ENCODE results near the gene ERC2.

Gene ERC2

GRCh38 chr3:55646121-55646520, 822.1 kb downstream of the ERC2 start:
- no peak for DNase-seq (ENCODE audit: low spot score)

- no peak for DNase-seq (ENCODE audit: low spot score)
Observed at GRCh38 chr3:55645422-55645821, 822.8 kb downstream of the ERC2 start.

DNA sequence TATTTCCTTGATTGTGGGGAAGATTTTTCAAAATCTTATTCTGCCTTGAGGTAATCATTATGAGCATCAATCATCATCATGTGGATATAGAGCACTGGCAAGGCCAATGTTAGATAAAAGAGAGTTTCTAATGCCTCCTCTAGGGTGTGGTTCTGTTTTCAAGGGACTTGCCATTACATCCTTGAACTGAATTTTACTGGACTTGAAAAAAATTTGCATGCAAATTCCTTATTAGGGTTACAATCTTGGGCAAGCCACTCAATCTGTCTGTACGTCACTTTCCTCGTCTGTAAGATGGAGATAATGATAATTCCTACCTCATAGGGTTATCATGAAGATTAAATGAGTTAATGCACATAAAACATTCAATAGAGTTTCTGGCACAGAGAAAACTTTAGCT, 825.0 kb downstream of the ERC2 start:
- DNase-seq (ENCODE audit: low spot score): no peak

- no peak for DNase-seq (ENCODE audit: low spot score)
Observed at GRCh38 chr3:55641964-55642363, 826.3 kb downstream of the ERC2 start.

GRCh38 chr3:55639896-55640765, 828.1 kb downstream of the ERC2 start:
- DNase-seq (ENCODE audit: low spot score): no peak

- no peak for DNase-seq (ENCODE audit: low spot score)
Observed at GRCh38 chr3:55639143-55639542, 829.1 kb downstream of the ERC2 start.

GRCh38 chr3:55637906-55638638, 830.2 kb downstream of the ERC2 start:
- DNase-seq (ENCODE audit: low spot score): no peak

DNA sequence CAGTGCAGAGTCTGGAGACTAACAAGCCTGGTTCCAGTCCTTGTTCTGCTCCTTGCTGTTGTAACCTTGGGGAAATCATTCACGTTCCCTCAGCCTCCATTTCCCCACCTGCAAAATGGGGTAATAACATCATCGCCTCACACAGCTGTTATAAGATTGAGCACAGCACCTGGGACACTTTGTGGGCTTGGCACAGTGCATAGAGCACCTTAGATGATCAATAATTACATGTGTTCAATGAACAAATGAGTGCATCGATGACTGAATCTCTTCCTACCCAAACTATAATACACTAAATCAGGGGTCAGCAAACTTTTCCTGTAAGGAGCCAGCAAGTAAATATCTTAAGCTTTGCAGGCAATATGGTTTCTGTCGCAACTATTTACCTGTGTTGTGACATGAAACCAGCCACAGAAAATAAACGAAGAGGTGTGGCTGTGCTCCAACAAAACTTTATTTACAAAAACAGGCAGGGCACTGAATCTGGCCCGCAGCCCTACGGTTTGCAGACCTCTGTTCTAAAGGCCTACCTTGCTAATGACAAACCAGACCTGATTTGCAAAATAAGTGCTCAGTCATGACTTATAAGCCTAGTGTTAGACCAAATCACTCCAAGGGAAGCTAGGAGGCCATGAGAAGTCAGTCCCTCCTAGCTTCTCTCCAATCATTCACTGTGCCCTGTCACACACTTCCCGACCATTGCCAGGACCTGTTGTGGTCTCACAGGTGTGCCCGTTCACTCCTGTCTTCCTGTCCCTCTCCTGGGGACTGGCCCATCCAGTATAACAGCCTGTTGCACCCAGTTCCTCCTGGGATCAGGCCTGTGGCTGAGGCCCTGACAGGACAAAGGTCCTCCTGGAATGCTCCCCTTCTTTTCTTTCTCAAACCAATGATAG, 831.7 kb downstream of the ERC2 start:
- DNase-seq (ENCODE audit: low spot score): no peak

DNA sequence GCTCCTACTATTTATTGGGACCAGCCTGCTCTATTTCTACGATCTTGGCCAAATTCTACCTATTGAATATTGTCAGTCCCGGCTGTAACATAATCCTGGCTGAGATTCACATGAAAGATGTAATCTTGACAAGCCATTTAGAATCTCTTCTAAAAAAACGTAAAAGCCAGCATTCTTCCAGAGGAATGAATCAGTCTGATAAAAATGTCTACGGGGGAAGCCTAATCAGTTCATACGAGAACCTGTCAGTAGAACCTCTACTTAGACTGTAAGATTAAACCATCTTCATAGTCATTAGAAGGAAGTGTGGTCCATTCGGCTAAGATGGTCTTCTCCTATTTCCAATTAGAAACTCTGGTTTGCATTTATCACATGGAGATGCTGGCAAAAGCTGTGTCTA, 833.9 kb downstream of the ERC2 start:
- DNase-seq (ENCODE audit: low spot score): no peak

DNA sequence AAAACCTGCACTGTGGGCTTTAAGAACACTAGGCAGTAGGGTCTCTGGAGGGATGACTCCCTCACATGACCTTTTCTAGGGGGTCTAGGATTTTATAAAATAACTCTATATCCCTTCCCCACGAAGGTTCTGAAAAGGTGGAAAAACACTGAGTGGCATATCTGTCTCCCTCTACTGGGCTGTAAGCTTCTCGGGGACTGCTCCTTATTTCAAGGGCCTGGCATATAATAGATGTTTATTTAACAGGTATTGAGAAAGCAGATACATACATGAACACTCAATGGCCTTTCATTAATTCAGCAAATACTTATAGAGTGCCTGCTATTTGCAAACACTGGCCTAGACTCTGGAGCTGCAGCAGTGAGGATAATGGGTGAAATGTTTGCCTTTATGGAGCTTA, 834.9 kb downstream of the ERC2 start:
- no peak for DNase-seq (ENCODE audit: low spot score)

DNA sequence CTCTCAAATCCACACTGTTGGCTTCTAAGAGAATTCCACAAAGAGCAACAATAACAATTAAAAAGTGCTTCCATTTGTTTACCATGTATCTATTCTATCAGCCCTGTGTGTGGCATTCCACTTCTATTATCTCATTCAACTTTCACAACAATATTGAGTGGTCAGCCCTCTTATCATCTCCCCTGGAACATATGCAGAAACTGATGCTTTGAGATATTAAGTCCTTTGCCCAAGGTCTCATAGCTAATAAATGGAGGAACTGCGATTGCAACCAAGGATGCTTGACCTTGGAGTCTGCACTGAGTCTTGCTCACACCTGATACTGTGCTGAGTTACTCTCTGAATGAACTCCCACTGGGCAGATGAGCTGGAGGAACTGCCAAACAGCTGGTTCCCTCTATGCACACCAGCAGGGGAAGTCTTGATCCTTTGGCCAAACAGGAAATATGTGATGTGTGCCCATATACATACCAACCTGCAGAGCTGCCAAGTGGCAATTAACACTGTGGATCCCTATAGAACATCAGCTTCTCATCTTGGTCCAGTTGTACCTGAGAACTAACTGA, 836.4 kb downstream of the ERC2 start:
- DNase-seq (ENCODE audit: low spot score): no peak

GRCh38 chr3:55630921-55631299, 837.4 kb downstream of the ERC2 start:
- no peak for DNase-seq (ENCODE audit: low spot score)

- no peak for DNase-seq (ENCODE audit: low spot score)
Observed at GRCh38 chr3:55630280-55630920, 837.9 kb downstream of the ERC2 start.

- no peak for DNase-seq (ENCODE audit: low spot score)
Observed at GRCh38 chr3:55629432-55629831, 838.8 kb downstream of the ERC2 start.

GRCh38 chr3:55626279-55626665, 842.0 kb downstream of the ERC2 start:
- no peak for DNase-seq (ENCODE audit: low spot score)

DNA sequence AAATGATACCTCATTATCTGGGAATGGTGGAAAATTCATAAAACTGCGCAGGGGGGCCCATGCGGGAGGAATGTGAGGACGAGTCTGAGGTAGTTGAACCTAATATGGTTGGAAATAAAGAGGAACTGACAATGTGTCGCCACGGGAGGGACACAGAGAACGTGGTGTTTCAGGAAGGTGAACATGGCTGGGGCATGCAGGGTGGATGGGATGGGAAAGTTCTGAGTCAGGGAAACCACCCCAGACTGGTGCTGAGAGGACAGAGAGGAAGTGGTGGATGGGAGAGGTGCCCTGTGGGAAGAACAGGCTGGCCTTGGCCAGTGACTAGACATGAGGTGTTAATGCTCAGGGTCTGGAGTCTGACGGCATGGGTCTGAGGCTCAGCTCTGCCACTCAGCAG, 844.0 kb downstream of the ERC2 start:
- no peak for DNase-seq (ENCODE audit: low spot score)

DNA sequence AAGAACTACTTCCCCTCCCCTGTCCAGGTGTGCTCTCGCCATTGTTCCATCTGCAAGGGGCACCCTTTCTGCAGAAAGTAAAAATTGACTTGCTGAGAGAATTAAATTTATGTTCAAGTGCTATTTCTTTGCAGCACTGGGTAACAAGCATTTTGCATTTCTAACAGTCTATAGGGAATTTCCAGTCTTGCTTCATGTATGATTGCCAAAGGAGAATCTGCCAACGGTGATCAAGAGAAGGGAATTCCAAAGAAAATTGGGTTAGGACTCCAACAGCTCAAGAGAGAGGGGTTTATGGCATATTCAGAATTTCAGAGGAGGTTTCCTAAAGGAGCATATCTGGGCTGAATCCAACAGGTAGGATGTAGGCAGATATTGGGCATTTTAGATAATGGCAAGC, 844.5 kb downstream of the ERC2 start:
- no peak for DNase-seq (ENCODE audit: low spot score)

DNA sequence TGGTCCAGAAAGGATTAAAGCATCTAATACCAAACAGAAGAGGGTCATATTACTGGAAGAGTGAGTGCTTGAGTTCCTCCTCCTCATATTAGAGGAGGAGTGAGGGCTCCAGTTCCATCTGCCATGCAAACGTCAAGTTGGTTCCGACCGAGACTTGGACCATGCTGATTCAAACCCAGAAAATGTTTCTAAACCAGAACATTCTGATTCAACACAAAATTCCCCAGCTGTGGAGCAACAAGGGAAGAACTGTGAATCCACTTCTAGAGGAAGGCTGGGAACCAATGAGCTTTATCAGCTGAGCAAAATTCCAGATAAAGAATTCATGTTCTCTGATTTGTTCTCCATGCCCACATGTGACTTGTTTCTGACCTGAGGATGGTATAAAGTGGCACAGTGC, 845.5 kb downstream of the ERC2 start:
- no peak for DNase-seq (ENCODE audit: low spot score)

- no peak for DNase-seq (ENCODE audit: low spot score)
Observed at GRCh38 chr3:55622116-55622515, 846.2 kb downstream of the ERC2 start.

DNA sequence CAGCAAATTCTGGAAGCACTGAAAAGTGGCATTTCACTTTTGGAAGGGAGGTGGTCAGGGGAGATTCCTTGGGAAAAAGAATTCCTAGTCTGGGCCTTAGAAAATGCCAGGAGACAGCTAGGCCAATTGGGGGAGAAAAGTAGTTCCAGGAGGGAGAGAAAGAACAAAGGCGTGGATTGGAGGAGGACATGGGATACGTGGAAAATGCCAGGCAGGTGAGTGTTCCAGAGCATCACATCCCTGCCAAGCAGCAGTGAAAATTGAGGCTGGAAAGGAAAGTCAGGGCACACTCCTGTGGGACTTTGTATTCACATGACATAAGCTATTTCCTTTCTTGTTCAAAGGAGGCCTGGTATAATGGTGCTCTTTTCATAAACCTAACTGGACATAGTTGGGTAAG, 846.6 kb downstream of the ERC2 start:
- no peak for DNase-seq (ENCODE audit: low spot score)

GRCh38 chr3:55621026-55621422, 847.2 kb downstream of the ERC2 start:
- no peak for DNase-seq (ENCODE audit: low spot score)
